Measurements from ENCODE around the gene CYB561.

DNA sequence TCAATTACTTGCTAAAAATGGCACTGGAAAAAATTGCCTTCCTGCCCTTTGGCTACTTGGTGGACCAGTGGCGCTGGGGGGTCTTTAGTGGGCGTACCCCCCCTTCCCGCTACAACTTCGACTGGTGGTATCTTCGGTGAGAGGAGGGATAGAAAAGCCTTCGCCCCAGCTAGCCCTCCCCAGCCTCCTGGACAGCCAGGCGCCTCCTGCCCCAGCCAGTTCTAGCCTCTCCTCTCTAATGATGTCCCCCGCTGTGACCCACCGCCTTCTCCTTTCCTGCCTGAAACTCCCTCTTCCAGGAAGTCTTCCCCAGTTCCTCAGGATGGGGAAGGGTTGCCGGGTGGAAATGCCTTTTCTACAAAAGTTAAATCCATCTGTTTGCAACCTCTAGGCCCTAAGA, 36.9 kb upstream of the CYB561 start:
- TF ChIP-seq CTCF (conservative IDR thresholded peaks at IDR 0.05; ENCODE audit: low read depth, low read length) (no peak), EZH2 (IDR thresholded peaks at IDR 0.05; ENCODE audit: borderline replicate concordance, low read depth, low read length, poor library complexity, severe bottlenecking) (no peak)

Data from A673 (cell line).